Esophagus squamous epithelium (tissue), 5 donors: ENCODE measurements around the gene GATAD1. TPM values are rescaled to one million over a fixed set of nuclear protein-coding genes. Genes with fewer than 3 reads are reported as not detected.
"Not testable (repeated sequence)": the region's sequence is repeated elsewhere in the genome, so short reads cannot be mapped to it uniquely, and the experiment has no call there.

ENCODE experiments used
- DNase-seq: peaks from one replicate; lab custom pipeline; 2025; lab: John Stamatoyannopoulos, UW
- H3K27ac ChIP-seq, 4 donors: fragments of 200-600 bp; sonication (generic); one replicate each; pipeline ENCODE4 v1.5.1; 2016 to 2019; ENCODE audit warnings: mild to moderate bottlenecking in 1 of 4
- H3K27me3 ChIP-seq, 4 donors: fragments of 200-600 bp; sonication (generic); 1 replicate in 3 of 4; 2 replicates in 1 of 4; pipeline versions ENCODE4 v1.5.1 to v1.6.0; 2017 to 2021; ENCODE audit warnings: antibody characterized with exemption in 1 of 4
- H3K36me3 ChIP-seq, 3 donors: fragments of 200-600 bp; sonication (generic); one replicate each; pipeline ENCODE4 v1.5.1; 2016 to 2019
- H3K4me1 ChIP-seq, 3 donors: fragments of 200-600 bp; sonication (generic); one replicate each; pipeline ENCODE4 v1.5.1; 2017 to 2019
- H3K4me3 ChIP-seq, 4 donors: fragments of 200-600 bp; sonication (generic); 1 replicate in 3 of 4; 2 replicates in 1 of 4; pipeline ENCODE4 v1.5.1; 2016 to 2019; ENCODE audit warnings: mild to moderate bottlenecking in 2 of 4, moderate library complexity in 1 of 4
- H3K9me3 ChIP-seq, 3 donors: fragments of 200-600 bp; sonication (generic); one replicate each; pipeline ENCODE4 v1.5.1; 2016 to 2019
- CTCF ChIP-seq, 6 experiments: fragments of 450-650 bp in 4 of 6; fragments of 200-600 bp in 2 of 6; sonication (generic) in 2 of 6; IDR thresholded peaks; one replicate each; pipeline ENCODE4 v1.5.1; 2016 to 2019; ENCODE audit warnings: antibody characterized with exemption in 6 of 6, mild to moderate bottlenecking in 4 of 6, moderate library complexity in 4 of 6
- POLR2A ChIP-seq, 4 donors: fragments of 450-650 bp; IDR thresholded peaks; one replicate each; pipeline ENCODE4 v1.6.1; 2017; ENCODE audit warnings: antibody characterized with exemption in 4 of 4, mild to moderate bottlenecking in 4 of 4, moderate library complexity in 3 of 4
- WGBS, 2 donors: methylation state at CpG; one replicate each; pipeline ENCODE4 v1.1.5; 2018; 5-methylcytosine and 5-hydroxymethylcytosine counted together
- intact Hi-C: fragments of 100-400 bp; cut with DNase I; formaldehyde crosslinking; loops from one replicate; pipeline ENCODE4 v1.15.0; 2022
- total RNA-seq, 4 donors: library from RNA; depleted of rRNA; stranded (reverse); fragments of >200 nt; gene quantifications; one replicate each; pipeline ENCODE4 v1.1.0, GENCODE V29; 2016
- donor health status: DM: yes; HTN: yes; CAD: no.

GATAD1 gene
- total RNA-seq, 4 donors from 2014 or later: 9.2 to 30.9 (median 18.0) TPM

- TF ChIP-seq CTCF (IDR thresholded peaks at IDR 0.05) (no peak), POLR2A (IDR thresholded peaks at IDR 0.05) (no peak)
- Histone ChIP-seq H3K27ac (no peak overlapping the region), H3K9me3 (no peaks in the 10 kb centered on the region), H3K27me3 (no peaks in the 10 kb centered on the region), H3K4me1 (no peaks in the 10 kb centered on the region), H3K4me3 (no peak overlapping the region), H3K36me3 (no peaks in the 10 kb centered on the region)
- WGBS, 2 donors: 65 to 71% methylated on average over 7 of the region's 7 CpGs
- no peak for DNase-seq
- intact Hi-C loops: no loop called here
Measured at GRCh38 chr7:92436612-92437445, 10.5 kb upstream of the GATAD1 start.

- no peak for DNase-seq
- Histone ChIP-seq H3K36me3 (no peaks in the 10 kb centered on the region), H3K4me3 (no peak overlapping the region), H3K9me3 (no peaks in the 10 kb centered on the region), H3K4me1 (no peaks in the 10 kb centered on the region), H3K27me3 (no peaks in the 10 kb centered on the region), H3K27ac (no peak overlapping the region)
- intact Hi-C loops: no loop called here
- TF ChIP-seq CTCF (IDR thresholded peaks at IDR 0.05) (no peak), POLR2A (IDR thresholded peaks at IDR 0.05) (no peak)
- 74 to 78% methylated on average over 6 of the region's 6 CpGs for WGBS, 2 donors
Measured at GRCh38 chr7:92437956-92438491, 9.3 kb upstream of the GATAD1 start.

- H3K4me3 ChIP-seq, H3K36me3 ChIP-seq, intact Hi-C loops, H3K27ac ChIP-seq, H3K9me3 ChIP-seq, DNase-seq, H3K27me3 ChIP-seq, H3K4me1 ChIP-seq: not testable (repeated sequence)
- WGBS, 2 donors: 79 to 82% methylated on average over 2 of the region's 2 CpGs
Measured at GRCh38 chr7:92442720-92443119, 4.6 kb upstream of the GATAD1 start.

GRCh38 chr7:92446869-92447344 is 375 bp upstream of the GATAD1 start:
- Histone ChIP-seq H3K9me3 (no peaks in the 10 kb centered on the region), H3K4me3 (peak overlapping the region; percentile 81 to 98 (median 94)), H3K36me3 (peaks cover 0 to 20% (median 0%) of the 10 kb centered on the region in 3 donors), H3K4me1 (peaks cover 0 to 27% (median 0%) of the 10 kb centered on the region in 3 donors), H3K27ac (peak overlapping the region; percentile 95 to 97 (median 96)), H3K27me3 (no peaks in the 10 kb centered on the region)
- intact Hi-C loops: no loop called here
- DNase-seq: no peak
- TF ChIP-seq CTCF (IDR thresholded peaks at IDR 0.05): no peak
- no peak for TF ChIP-seq POLR2A (IDR thresholded peaks at IDR 0.05)
- WGBS, 2 donors: 53 to 88% methylated on average over 8 to 18 of the region's 21 CpGs

GRCh38 chr7:92448205-92448747 is 994 bp downstream of the GATAD1 start:
- Histone ChIP-seq H3K27me3 (no peaks in the 10 kb centered on the region), H3K9me3 (no peaks in the 10 kb centered on the region), H3K4me1 (peaks cover 0 to 27% (median 0%) of the 10 kb centered on the region in 3 donors), H3K4me3 (peak overlapping the region; percentile 81 to 98 (median 94)), H3K36me3 (peaks cover 0 to 34% (median 0%) of the 10 kb centered on the region in 3 donors), H3K27ac (peak overlapping the region; percentile 95 to 97 (median 96))
- peak in 5 of 6 experiments; percentile 5 to 45 (median 20) for TF ChIP-seq CTCF (IDR thresholded peaks at IDR 0.05)
- no peak for TF ChIP-seq POLR2A (IDR thresholded peaks at IDR 0.05)
- intact Hi-C loops: no loop called here
- no peak for DNase-seq
- 0 to 1% methylated on average over 11 of the region's 11 CpGs for WGBS, 2 donors
